HG03175 (cell line): Measurements from ENCODE around the gene SLC40A1.

ENCODE experiments used
- ATAC-seq: cut with Tn5 transposase; IDR thresholded peaks from one replicate; pipeline ENCODE4 v1.9.1; 2021; ENCODE audit warnings: mild to moderate bottlenecking, moderate library complexity; ENCODE audit not compliant: unreplicated experiment

Gene SLC40A1

GRCh38 chr2:189570570-189571031 is 10.0 kb downstream of the SLC40A1 start:
- no peak for ATAC-seq

DNA sequence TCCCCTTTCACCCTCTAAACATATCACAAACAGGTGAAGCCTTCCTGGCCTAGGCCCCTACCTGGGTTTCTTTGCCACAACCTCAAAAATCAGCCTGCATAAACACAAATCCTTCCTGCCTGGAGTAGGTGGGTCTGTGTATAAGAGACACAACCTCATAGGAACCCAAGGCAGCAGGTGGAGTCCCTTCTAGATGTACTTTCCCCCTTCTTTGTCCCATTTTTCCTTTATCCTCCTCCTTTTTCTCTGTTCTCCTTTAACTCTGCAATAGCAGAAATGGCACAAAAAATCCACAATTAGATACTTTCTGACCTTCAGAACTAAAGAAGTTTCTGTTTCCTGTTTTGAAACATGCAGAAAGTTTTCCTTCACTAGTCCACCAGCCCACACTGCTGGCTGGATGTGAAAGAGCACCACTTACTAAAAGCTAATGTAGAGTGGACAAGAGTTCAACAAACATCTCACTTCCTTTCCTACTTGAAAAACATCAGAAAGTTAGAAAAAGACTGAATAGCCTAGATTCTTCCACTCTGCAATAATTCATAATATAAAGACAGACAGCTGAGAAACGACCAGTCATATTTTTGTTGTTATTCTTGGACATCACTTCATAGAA is 11.2 kb downstream of the SLC40A1 start:
- ATAC-seq, result no peak

GRCh38 chr2:189566046-189566445 is 14.5 kb downstream of the SLC40A1 start:
- no peak for ATAC-seq

DNA sequence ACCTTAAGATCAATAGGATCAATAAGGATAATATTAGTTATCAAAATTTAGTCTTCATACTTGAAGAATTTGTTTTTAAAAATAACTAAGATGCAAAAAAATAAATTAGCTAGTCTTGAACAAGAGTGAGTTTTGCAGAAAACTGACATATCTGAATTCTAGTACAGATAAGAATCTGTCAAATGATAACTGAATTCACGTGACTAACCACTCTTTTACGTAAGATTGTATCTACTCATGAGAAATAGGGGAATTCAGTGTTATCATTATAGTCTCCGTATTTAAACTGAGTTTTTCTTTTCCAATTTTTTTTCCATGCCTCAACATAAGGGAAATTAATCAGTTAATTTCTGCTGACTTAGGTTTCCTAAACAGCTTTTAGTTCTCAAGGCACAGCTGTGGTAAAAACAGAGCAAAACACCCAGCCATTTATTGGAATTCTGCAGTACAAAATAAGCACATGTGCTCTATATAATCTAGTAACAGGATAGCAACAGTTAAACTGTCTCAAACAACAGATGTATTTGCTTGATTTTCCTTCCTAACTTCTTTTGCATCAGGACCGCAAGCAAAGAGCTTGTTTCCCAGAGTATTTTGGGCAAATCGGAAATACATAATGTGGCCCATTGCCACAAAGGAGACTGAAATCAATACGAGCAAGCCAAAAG is 19.1 kb downstream of the SLC40A1 start:
- no peak for ATAC-seq

GRCh38 chr2:189560273-189560586 is 20.4 kb downstream of the SLC40A1 start:
- no peak for ATAC-seq

- no peak for ATAC-seq
Measured at GRCh38 chr2:189559579-189560272, 20.9 kb downstream of the SLC40A1 start.

GRCh38 chr2:189558516-189559272 is 21.9 kb downstream of the SLC40A1 start:
- ATAC-seq, result no peak

DNA sequence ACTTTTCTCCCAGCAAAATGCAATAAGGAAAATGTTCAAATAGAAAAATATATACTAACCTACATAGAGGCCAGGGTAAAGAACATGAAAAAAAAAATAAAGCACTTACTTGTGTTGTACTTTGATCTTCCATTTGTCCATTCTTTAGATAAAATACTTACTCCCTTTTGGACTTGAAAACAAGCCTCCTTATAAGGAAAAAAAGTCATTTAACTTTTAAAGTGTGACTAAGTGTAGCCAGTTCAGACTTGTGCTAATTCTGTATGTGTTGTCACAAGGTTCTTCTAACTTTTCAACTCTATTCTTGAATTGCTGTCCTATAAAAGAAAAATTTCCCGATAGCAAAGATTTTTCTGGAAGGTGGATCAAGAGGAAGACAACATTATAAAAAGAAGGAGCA is 23.2 kb downstream of the SLC40A1 start:
- ATAC-seq, result no peak

- ATAC-seq, result no peak
Measured at GRCh38 chr2:189556526-189556925, 24.1 kb downstream of the SLC40A1 start.

DNA sequence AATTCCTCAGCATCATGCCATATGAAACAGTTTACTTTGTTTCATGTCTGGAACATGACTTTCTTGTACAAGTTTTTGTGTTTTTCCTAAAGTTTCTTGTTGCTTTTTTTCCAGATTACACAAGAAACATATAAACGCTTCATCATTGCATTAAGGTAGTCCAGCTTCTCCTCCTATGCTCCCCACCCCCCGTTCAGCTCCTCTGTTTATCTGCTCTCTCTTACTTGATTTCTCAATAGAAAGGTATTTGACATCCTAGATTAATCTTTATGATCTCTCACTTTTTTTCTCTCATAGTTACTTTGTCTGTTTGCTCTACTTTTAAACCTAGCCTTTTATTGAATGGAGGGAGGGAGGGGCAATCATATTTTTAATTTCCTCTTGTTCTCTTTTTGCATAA is 25.4 kb downstream of the SLC40A1 start:
- ATAC-seq, result no peak

GRCh38 chr2:189553504-189554088 is 27.0 kb downstream of the SLC40A1 start:
- ATAC-seq, result no peak

DNA sequence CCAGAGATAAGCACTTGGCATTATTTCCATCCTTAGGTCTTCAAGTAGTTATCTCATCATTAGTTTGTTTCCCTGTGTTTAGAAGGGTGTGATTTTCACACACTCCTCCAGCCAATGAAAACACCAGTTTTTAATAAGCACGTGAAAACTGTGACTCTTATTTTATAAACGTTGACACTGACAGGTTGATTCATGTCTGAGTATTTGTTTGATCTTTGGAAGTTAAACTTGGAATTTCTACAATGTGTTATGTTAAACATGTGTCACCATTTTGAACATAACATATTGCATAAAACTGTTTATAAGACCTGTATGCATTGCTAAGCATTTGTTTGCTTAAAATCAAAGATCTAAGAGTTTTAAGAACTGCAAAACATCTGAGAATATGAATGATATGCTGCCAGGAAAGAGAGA is 27.6 kb downstream of the SLC40A1 start:
- ATAC-seq, result no peak

GRCh38 chr2:189552334-189552990 is 28.1 kb downstream of the SLC40A1 start:
- no peak for ATAC-seq

DNA sequence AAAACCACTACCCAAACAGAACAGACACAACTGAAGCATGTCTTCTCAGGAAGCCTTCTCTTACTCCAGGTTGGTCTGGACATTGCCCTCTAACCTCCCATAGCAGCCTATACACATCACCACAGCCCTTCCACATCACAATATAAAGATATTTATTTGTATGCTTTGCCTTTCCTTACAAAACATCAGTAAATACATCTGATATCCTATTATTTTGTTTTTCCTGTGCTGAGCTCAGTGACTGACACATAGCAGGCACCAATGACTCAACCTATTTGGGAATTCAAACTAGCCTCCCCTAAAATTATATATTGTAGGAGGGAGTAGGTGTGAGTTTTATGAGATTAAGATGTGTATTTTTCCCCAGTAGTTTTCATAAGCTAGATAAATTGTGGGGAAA is 28.8 kb downstream of the SLC40A1 start:
- ATAC-seq, result no peak

DNA sequence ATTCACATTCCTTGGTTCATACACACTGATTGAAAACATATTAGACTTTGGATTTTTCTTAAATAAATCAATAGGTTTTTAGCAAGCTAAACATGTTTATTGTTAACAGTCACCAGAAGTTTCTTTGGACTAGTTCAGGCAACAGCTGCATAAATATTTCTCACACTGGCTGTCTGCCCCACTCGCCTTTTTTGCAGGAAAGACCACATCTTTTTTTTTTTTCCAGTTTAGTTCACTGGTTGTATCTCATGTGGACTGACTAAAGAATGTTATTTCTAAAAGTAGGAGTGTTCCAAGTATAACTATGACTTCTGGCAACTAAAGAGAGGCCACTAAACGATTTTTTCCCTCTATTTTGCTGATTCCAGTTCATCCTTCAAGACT is 31.1 kb downstream of the SLC40A1 start:
- ATAC-seq, result no peak

DNA sequence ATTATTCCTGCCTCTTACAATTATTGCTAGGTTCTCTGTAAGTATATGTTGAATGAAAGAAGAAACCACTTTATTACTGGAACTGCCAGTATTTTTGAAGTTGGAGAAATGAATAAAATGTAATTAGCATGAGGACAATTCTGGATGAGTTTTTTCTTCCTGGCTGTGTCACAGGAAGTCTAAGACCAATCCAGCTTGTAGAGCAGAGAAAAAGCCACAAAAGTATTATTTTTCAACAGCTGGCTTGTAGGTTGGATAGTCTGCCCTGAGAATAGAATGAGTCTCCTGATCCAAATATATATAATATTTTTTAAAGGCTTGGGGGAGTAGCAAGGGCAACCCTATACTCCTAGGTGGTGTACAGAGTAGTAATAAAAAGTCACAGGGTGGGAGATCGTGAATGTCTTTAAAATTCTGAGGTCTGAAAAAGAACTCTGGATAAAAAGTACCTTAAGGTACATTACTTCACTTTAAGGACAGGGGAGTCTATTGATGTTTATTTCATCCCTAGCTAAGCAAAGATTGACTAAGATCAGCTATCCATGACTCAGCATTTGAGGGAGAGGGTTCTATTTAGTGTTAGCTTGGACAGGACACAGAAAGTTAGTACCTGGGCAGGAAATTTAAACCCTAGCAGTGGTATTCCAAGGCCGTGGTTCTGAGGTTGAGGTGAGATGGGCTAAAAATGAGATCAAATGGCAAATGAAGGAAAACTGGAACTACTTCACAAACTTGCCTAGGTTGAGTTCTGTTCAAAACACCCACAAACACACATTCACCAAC is 31.7 kb downstream of the SLC40A1 start:
- no peak for ATAC-seq

- no peak for ATAC-seq
Measured at GRCh38 chr2:189545418-189545817, 35.2 kb downstream of the SLC40A1 start.

DNA sequence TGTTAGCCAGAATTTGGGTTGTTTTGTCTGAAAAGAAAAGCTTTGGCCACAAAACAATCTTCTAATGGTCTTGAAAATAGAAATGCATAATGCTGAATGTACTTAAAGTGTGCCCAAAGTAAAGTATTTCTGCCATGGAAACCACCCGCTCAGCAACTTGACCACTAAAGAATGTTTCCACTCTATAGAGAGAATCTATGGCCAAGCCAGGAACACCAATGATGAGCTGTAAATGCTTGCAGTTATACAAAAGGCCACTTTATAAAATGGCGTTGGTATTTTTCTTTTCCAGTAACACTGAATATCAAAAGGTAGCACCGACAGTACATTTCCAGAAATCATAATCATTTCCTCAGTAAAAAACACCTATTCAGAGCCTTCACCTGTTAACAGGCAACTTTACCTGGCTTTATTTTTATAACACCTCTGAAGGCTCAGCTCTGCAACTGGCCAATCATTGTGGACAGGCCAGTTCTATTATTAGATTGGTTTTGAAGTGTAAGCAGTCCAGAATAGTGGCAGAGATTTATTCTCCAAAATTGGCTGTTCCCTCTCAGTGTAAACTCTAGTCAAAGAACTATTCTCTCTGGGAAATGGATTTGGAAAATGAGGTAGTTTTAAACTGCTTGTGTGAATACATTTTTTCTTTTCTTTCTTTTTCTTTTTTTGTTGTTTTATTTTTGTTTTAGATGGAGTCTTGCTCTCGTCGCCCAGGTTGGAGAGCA is 36.1 kb downstream of the SLC40A1 start:
- ATAC-seq, result no peak

DNA sequence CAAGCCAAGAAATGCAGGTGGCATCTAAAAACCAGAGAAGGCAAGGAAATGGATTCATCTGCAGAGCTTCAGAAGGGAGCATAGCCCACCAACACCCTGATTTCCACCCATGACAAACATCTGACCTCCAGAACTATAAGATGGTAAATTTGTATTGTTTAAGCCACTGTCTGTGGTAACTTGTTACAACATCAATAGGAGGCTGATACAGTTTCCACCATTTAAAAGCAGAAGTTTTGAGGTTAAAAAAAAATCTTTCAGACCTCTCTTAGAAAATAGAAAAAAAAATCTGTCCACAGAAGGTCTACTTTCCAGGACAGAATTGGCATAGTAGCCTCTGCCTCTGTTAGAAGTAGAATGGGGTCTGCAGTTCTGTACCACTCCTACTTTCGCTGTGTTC is 37.2 kb downstream of the SLC40A1 start:
- no peak for ATAC-seq
